Parathyroid adenoma (tissue), 2 donors: ENCODE data around the gene CIDEA.

ENCODE experiments used
- H2AFZ ChIP-seq: fragments of 300-600 bp; sonication (generic); one replicate; pipeline ENCODE4 v1.7.0; 2017; ENCODE audit warnings: antibody characterized with exemption, mild to moderate bottlenecking
- H3K27ac ChIP-seq: fragments of 300-600 bp; sonication (generic); one replicate; pipeline ENCODE4 v1.7.0; 2017
- H3K27me3 ChIP-seq: fragments of 300-600 bp; sonication (generic); one replicate; pipeline ENCODE4 v1.7.0; 2017; ENCODE audit warnings: low read length; ENCODE audit not compliant: control insufficient read depth, insufficient read depth
- H3K36me3 ChIP-seq: fragments of 300-600 bp; sonication (generic); one replicate; pipeline ENCODE4 v1.7.0; 2017; ENCODE audit warnings: low read length; ENCODE audit not compliant: control insufficient read depth, insufficient read depth
- H3K4me1 ChIP-seq: fragments of 300-600 bp; sonication (generic); one replicate; pipeline ENCODE4 v1.7.0; 2017; ENCODE audit warnings: control low read depth
- H3K4me2 ChIP-seq: fragments of 300-600 bp; sonication (generic); one replicate; pipeline ENCODE4 v1.7.0; 2017; ENCODE audit warnings: low read length
- H3K4me3 ChIP-seq: fragments of 300-600 bp; sonication (generic); one replicate; pipeline ENCODE4 v1.7.0; 2017; ENCODE audit warnings: low read depth, low read length
- H3K79me2 ChIP-seq: fragments of 300-600 bp; sonication (generic); one replicate; pipeline ENCODE4 v1.7.0; 2017; ENCODE audit warnings: control low read depth
- H3K9ac ChIP-seq: fragments of 300-600 bp; sonication (generic); one replicate; pipeline ENCODE4 v1.7.0; 2017; ENCODE audit warnings: mild to moderate bottlenecking
- H3K9me3 ChIP-seq: fragments of 300-600 bp; sonication (generic); one replicate; pipeline ENCODE4 v1.7.0; 2017; ENCODE audit warnings: low read length; ENCODE audit not compliant: control insufficient read depth
- TF ChIP-seq, protein P1 (sequence below): fragments of 300-600 bp; sonication (generic); IDR thresholded peaks from one replicate; pipeline ENCODE4 v1.7.0; 2017; ENCODE audit warnings: antibody characterized with exemption, mild to moderate bottlenecking
- donor health status: primary hyperparathyroidism.

Gene CIDEA

GRCh38 chr18:12271376-12272235 lies 17.4 kb downstream of the CIDEA start:
- peak overlapping the region; percentile 85 for H2AFZ ChIP-seq
- peak overlapping the region; percentile 96 for H3K4me2 ChIP-seq
- no peaks in the 10 kb centered on the region for H3K36me3 ChIP-seq
- H3K9me3 ChIP-seq, result no peaks in the 10 kb centered on the region
- TF ChIP-seq, protein P1, sequence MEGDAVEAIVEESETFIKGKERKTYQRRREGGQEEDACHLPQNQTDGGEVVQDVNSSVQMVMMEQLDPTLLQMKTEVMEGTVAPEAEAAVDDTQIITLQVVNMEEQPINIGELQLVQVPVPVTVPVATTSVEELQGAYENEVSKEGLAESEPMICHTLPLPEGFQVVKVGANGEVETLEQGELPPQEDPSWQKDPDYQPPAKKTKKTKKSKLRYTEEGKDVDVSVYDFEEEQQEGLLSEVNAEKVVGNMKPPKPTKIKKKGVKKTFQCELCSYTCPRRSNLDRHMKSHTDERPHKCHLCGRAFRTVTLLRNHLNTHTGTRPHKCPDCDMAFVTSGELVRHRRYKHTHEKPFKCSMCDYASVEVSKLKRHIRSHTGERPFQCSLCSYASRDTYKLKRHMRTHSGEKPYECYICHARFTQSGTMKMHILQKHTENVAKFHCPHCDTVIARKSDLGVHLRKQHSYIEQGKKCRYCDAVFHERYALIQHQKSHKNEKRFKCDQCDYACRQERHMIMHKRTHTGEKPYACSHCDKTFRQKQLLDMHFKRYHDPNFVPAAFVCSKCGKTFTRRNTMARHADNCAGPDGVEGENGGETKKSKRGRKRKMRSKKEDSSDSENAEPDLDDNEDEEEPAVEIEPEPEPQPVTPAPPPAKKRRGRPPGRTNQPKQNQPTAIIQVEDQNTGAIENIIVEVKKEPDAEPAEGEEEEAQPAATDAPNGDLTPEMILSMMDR, result peak; percentile 79
- H3K4me3 ChIP-seq, result peak overlapping the region; percentile 61
- H3K79me2 ChIP-seq, result no peaks in the 10 kb centered on the region
- H3K4me1 ChIP-seq, result no peaks in the 10 kb centered on the region
- no peak overlapping the region for H3K9ac ChIP-seq
- H3K27ac ChIP-seq, result no peak overlapping the region
- H3K27me3 ChIP-seq, result no peaks in the 10 kb centered on the region

- H3K79me2 ChIP-seq, result no peaks in the 10 kb centered on the region
- TF ChIP-seq, protein P1, result no peak
- H3K4me1 ChIP-seq, result no peaks in the 10 kb centered on the region
- no peaks in the 10 kb centered on the region for H3K27me3 ChIP-seq
- H3K27ac ChIP-seq, result no peak overlapping the region
- no peaks in the 10 kb centered on the region for H3K9me3 ChIP-seq
- H3K4me2 ChIP-seq, result no peak overlapping the region
- H2AFZ ChIP-seq, result no peak overlapping the region
- H3K4me3 ChIP-seq, result no peak overlapping the region
- no peak overlapping the region for H3K9ac ChIP-seq
- no peaks in the 10 kb centered on the region for H3K36me3 ChIP-seq
These were observed 20.6 kb downstream of the CIDEA start for GRCh38 chr18:12274793-12275192.

DNA sequence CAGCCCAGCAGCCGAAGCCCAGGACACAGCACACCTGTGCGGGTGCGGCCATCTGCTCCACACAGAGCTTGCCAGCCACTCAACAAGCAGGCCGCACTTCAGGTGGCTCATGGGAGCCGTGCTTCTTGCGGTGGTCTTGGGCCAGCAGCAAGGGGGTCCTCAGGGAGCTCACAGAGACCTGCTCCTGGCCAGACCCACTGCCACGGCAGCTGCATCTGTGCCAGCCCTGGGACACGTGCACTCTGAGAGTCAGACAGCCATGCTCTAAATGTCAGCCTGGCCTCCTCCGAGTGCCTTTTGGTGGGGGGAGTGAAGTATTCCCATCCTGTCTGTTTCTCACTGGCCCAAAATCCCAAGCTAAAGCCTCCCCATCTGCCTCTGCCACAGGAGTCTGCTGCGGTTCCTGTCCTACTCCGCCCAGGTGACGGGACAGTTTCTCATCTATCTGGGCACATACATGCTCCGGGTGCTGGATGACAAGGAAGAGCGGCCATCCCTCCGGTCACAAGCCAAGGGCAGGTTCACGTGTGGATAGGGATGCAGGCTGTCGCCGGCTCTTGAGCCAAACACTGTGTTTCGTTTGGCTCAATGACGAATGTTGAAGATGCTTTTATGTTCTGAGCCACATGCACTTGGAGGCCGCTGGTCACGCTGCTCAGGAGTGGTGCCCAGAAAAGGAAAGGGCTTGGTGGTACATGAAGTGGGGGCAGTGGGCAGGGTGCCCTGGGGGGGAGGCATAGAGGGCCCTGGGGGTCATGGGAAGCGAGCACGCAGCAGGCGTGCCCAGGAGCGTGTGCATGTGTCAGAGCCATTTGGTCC lies 22.8 kb downstream of the CIDEA start:
- Histone ChIP-seq H3K4me3 (no peak overlapping the region), H3K79me2 (no peaks in the 10 kb centered on the region), H2AFZ (no peak overlapping the region), H3K9ac (no peak overlapping the region), H3K4me2 (no peak overlapping the region), H3K36me3 (no peaks in the 10 kb centered on the region), H3K27me3 (no peaks in the 10 kb centered on the region), H3K27ac (no peak overlapping the region), H3K4me1 (no peaks in the 10 kb centered on the region), H3K9me3 (no peaks in the 10 kb centered on the region)
- TF ChIP-seq, protein P1, result no peak

DNA sequence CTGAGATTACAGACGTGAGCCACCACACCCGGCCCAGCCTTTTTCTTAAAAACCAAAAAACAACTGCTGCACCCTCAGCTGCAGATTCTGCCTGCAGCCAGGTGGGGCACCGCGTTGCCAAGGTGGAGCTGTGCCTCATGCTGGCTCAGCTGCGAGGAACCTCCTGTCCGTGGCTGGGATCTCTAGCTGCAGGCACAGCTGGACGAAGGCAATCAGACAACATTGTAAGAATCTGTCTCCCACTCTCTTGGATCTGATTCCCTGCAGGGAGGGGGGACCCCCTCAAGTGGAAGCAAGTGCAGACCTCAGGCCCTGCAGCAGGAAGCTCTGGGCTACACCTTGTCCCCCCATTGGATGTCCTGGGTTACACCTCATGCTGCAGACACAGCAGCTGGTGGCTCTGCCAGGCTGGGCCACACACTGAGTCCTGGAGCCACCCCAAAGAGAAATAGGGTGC lies 24.1 kb downstream of the CIDEA start:
- Histone ChIP-seq H3K4me2 (no peak overlapping the region), H3K27me3 (no peaks in the 10 kb centered on the region), H3K27ac (peak overlapping the region; percentile 63), H3K9me3 (no peaks in the 10 kb centered on the region), H3K4me3 (no peak overlapping the region), H3K9ac (no peak overlapping the region), H3K36me3 (no peaks in the 10 kb centered on the region), H3K79me2 (no peaks in the 10 kb centered on the region), H2AFZ (peak overlapping the region; percentile 81), H3K4me1 (no peaks in the 10 kb centered on the region)
- TF ChIP-seq, protein P1, result no peak
